IMR-90 (cell line): ENCODE results near the gene PPP3CA. TPM values are rescaled to one million over a fixed set of nuclear protein-coding genes. Genes with fewer than 3 reads are reported as not detected.

Source experiments
- ATAC-seq: fragments of 200-7000 bp; cut with Tn5 transposase; 2 replicates; pipeline ENCODE4 v1.9.1; 2020; ENCODE audit warnings: low read depth, mild to moderate bottlenecking, moderate library complexity
- BruUV-seq: library from RNA; stranded (reverse); fragments of 400-500 nt; replicated peaks from 2 replicates; lab custom pipeline; 2021; lab: Mats Ljungman, UMichigan
- CTCF ChIA-PET: fragments of 300-600 bp; formaldehyde crosslinking; extraction: SDS; loops from one replicate; lab custom pipeline; 2021; ENCODE audit warnings: antibody characterized with exemption; lab: Yijun Ruan, JAX
- POLR2A ChIA-PET: fragments of 300-600 bp; sonication (Branson Sonifier 250); formaldehyde crosslinking; loops from one replicate; lab custom pipeline; 2022; ENCODE audit warnings: antibody characterized with exemption; ENCODE audit not compliant: unreplicated experiment; lab: Charles Lee
- DNase-seq: peaks from one replicate; pipeline ENCODE4 v3.0.0; 2013
- H2AFZ ChIP-seq: replicated peaks from 2 replicates; pipeline ENCODE3; 2013; ENCODE audit warnings: low read length, mild to moderate bottlenecking; ENCODE audit not compliant: poor library complexity
- H2AK5ac ChIP-seq: 2 replicates; pipeline ENCODE4 v1.6.1; 2013; ENCODE audit warnings: low read depth, low read length, inconsistent platforms
- H2AK9ac ChIP-seq: replicated peaks from 2 replicates; pipeline ENCODE3; 2013; ENCODE audit warnings: mild to moderate bottlenecking, low read depth, low read length, moderate library complexity; ENCODE audit not compliant: poor library complexity
- H2BK120ac ChIP-seq: 2 replicates; pipeline ENCODE4 v1.6.1; 2013; ENCODE audit warnings: low read depth, low read length, inconsistent platforms
- H2BK15ac ChIP-seq: 3 replicates; pipeline ENCODE4 v1.6.1; 2013; ENCODE audit warnings: low read depth, low read length, inconsistent platforms
- H2BK20ac ChIP-seq: 2 replicates; pipeline ENCODE4 v1.6.1; 2013; ENCODE audit warnings: low read depth, mild to moderate bottlenecking, inconsistent platforms, low read length, moderate library complexity
- H2BK5ac ChIP-seq: 2 replicates; pipeline ENCODE4 v1.6.1; 2013; ENCODE audit warnings: mild to moderate bottlenecking, low read depth, low read length, inconsistent platforms; ENCODE audit not compliant: poor library complexity, severe bottlenecking
- H3K14ac ChIP-seq: replicated peaks from 2 replicates; pipeline ENCODE4 v1.6.1; 2013; ENCODE audit warnings: low read depth, low read length, inconsistent platforms
- H3K18ac ChIP-seq: 2 replicates; pipeline ENCODE4 v1.6.1; 2013; ENCODE audit warnings: low read depth, low read length, control low read depth
- H3K23ac ChIP-seq: 2 replicates; pipeline ENCODE4 v1.6.1; 2013; ENCODE audit warnings: low read depth, low read length, inconsistent platforms
- H3K27ac ChIP-seq: 2 replicates; pipeline ENCODE4 v1.5.1; 2013; ENCODE audit warnings: mild to moderate bottlenecking, control low read depth, low read length; ENCODE audit not compliant: insufficient read depth
- H3K27me3 ChIP-seq: 2 replicates; pipeline ENCODE4 v1.6.1; 2013; ENCODE audit warnings: low read length; ENCODE audit not compliant: control insufficient read depth, insufficient read depth
- H3K36me3 ChIP-seq: 2 replicates; pipeline ENCODE4 v1.6.1; 2013; ENCODE audit warnings: low read length, mixed read lengths; ENCODE audit not compliant: control insufficient read depth, insufficient read depth
- H3K4ac ChIP-seq: 2 replicates; pipeline ENCODE4 v1.6.1; 2013; ENCODE audit warnings: low read depth, low read length, inconsistent platforms
- H3K4me1 ChIP-seq: 2 replicates; pipeline ENCODE4 v1.6.1; 2013; ENCODE audit warnings: low read length, mixed read lengths; ENCODE audit not compliant: control insufficient read depth, insufficient read depth
- H3K4me2 ChIP-seq: 2 replicates; pipeline ENCODE4 v1.6.1; 2013; ENCODE audit warnings: low read depth, mild to moderate bottlenecking, control low read depth, low read length, moderate library complexity
- H3K4me3 ChIP-seq: 2 replicates; pipeline ENCODE4 v1.5.1; 2013; ENCODE audit warnings: low read depth, mild to moderate bottlenecking, control low read depth, low read length, moderate library complexity; ENCODE audit not compliant: insufficient read depth
- H3K56ac ChIP-seq: 2 replicates; pipeline ENCODE4 v1.6.1; 2013; ENCODE audit warnings: low read length, inconsistent platforms; ENCODE audit not compliant: insufficient read depth; ENCODE audit errors: extremely low read depth
- H3K79me1 ChIP-seq, 2 experiments: 2 replicates each; pipeline ENCODE4 v1.6.1; 2013; ENCODE audit warnings: low read length in 2 of 2, inconsistent platforms in 1 of 2, low read depth in 1 of 2
- H3K9ac ChIP-seq: 2 replicates; pipeline ENCODE4 v1.6.1; 2013; ENCODE audit warnings: low read depth, low read length, control low read depth
- H3K9me1 ChIP-seq: 2 replicates; pipeline ENCODE4 v1.6.1; 2013; ENCODE audit warnings: low read length, inconsistent platforms; ENCODE audit not compliant: insufficient read depth
- H3K9me3 ChIP-seq: 2 replicates; pipeline ENCODE4 v1.6.1; 2013; ENCODE audit warnings: low read length; ENCODE audit not compliant: control insufficient read depth, insufficient read depth
- H4K20me1 ChIP-seq: 2 replicates; pipeline ENCODE4 v1.6.1; 2013; ENCODE audit warnings: low read length, inconsistent platforms; ENCODE audit not compliant: insufficient read depth
- H4K5ac ChIP-seq: 2 replicates; pipeline ENCODE4 v1.6.1; 2013; ENCODE audit warnings: mild to moderate bottlenecking, low read depth, low read length, control low read depth
- H4K8ac ChIP-seq, 2 experiments: 2 replicates each; pipeline ENCODE4 v1.6.1; 2013; ENCODE audit warnings: low read depth in 2 of 2, low read length in 2 of 2, control low read depth in 1 of 2, inconsistent platforms in 1 of 2
- H4K91ac ChIP-seq: 2 replicates; pipeline ENCODE4 v1.6.1; 2013; ENCODE audit warnings: low read depth, low read length, inconsistent platforms; ENCODE audit not compliant: insufficient read depth
- BHLHE40 ChIP-seq: fragments of 150-350 bp; IDR thresholded peaks from 2 replicates; pipeline ENCODE4 v1.6.1; 2016; ENCODE audit warnings: mild to moderate bottlenecking, low read depth, low read length
- CEBPB ChIP-seq: IDR thresholded peaks from 2 replicates; pipeline ENCODE4 v1.6.1; 2012; ENCODE audit warnings: low read depth, low read length, improper control_type of control experiment
- CTCF ChIP-seq: conservative IDR thresholded peaks from 2 replicates; pipeline ENCODE4 v1.5.1; 2012; ENCODE audit warnings: mild to moderate bottlenecking, low read depth, low read length, improper control_type of control experiment
- ELK1 ChIP-seq: fragments of 150-350 bp; IDR thresholded peaks from 2 replicates; pipeline ENCODE4 v1.6.1; 2016; ENCODE audit warnings: low read depth, mild to moderate bottlenecking, low read length, moderate library complexity, borderline replicate concordance
- FOS ChIP-seq: fragments of 150-350 bp; IDR thresholded peaks from 2 replicates; pipeline ENCODE4 v1.6.1; 2016; ENCODE audit warnings: low read depth, low read length
- NFE2L2 ChIP-seq: fragments of 150-350 bp; IDR thresholded peaks from 2 replicates; pipeline ENCODE4 v1.6.1; 2016; ENCODE audit warnings: low read depth, mild to moderate bottlenecking, low read length
- POLR2A ChIP-seq: IDR thresholded peaks from 2 replicates; pipeline ENCODE4 v1.6.1; 2012; ENCODE audit warnings: mild to moderate bottlenecking, low read depth, low read length
- RFX5 ChIP-seq: IDR thresholded peaks from 2 replicates; pipeline ENCODE4 v1.8.0; 2012; ENCODE audit warnings: low read depth, mild to moderate bottlenecking, low read length, moderate library complexity
- SMC3 ChIP-seq: fragments of 150-350 bp; IDR thresholded peaks from 2 replicates; pipeline ENCODE4 v1.6.1; 2016; ENCODE audit warnings: low read depth, mild to moderate bottlenecking, antibody characterized with exemption, low read length, moderate library complexity
- WGBS, 2 experiments: methylation state at CpG; one replicate each; pipeline versions ENCODE4 v1.1.5 to v1.1.7; 2013; ENCODE audit warnings: missing lambda C conversion rate in 2 of 2; ENCODE audit not compliant: insufficient read length in 1 of 2; ENCODE audit errors: extremely low coverage in 2 of 2; 5-methylcytosine and 5-hydroxymethylcytosine counted together
- dilution Hi-C: fragments of 300-500 bp; cut with HindIII; formaldehyde crosslinking; loops from one replicate; pipeline ENCODE4 v1.14.3; 2018; ENCODE audit warnings: low sequenced_read_pairs; ENCODE audit not compliant: unreplicated experiment
- in situ Hi-C: fragments of 300-500 bp; cut with MboI; formaldehyde crosslinking; loops from 3 replicates; pipeline ENCODE4 v1.14.3; 2019; ENCODE audit warnings: low sequenced_read_pairs, inconsistent platforms, mixed read lengths
- intact Hi-C: fragments of 100-400 bp; cut with micrococcal nuclease; formaldehyde crosslinking; loops from 2 replicates; pipeline ENCODE4 v1.10.0; 2022
- polyA plus RNA-seq, 3 experiments: library from polyadenylated mRNA; depleted of rRNA; stranded (reverse); fragments of >200 nt; gene quantifications; 2 replicates each; pipeline ENCODE4 v1.2.3, GENCODE V29; 2012; ENCODE audit warnings: low replicate concordance in 1 of 3
- total RNA-seq: library from RNA; depleted of rRNA; stranded (reverse); fragments of >200 nt; gene quantifications from 2 replicates; pipeline ENCODE4 v1.2.3, GENCODE V29; 2012

Gene PPP3CA
- total and polyA plus RNA-seq, 2 of the 4 experiments (the other 2 are of a cell fraction): 14.5 to 48.6 TPM

GRCh38 chr4:101288365-101289145 lies 58.8 kb downstream of the PPP3CA start:
- no peak overlapping the region for H4K8ac ChIP-seq
- peaks cover 5% of the 10 kb centered on the region for H3K4me1 ChIP-seq
- no peak overlapping the region for H2BK120ac ChIP-seq
- peaks cover 48 to 59% of the 10 kb centered on the region in 2 experiments for H3K79me1 ChIP-seq
- H3K23ac ChIP-seq: no peak overlapping the region
- H3K4ac ChIP-seq: no peak overlapping the region
- no peak overlapping the region for H2AK5ac ChIP-seq
- H2BK5ac ChIP-seq: no peak overlapping the region
- no peaks in the 10 kb centered on the region for H3K9me3 ChIP-seq
- DNase-seq (peak; percentile 32), ATAC-seq (peak; percentile 27; the same call in 1 of the 2 replicates)
- peaks cover 34% of the 10 kb centered on the region for H4K20me1 ChIP-seq
- H2BK15ac ChIP-seq: no peak overlapping the region
- peaks cover 15% of the 10 kb centered on the region for H3K9me1 ChIP-seq
- no peak overlapping the region for H3K27ac ChIP-seq
- no peak overlapping the region for H2BK20ac ChIP-seq
- BruUV-seq: no TSS peak
- H2AK9ac ChIP-seq: no peak overlapping the region
- no peaks in the 10 kb centered on the region for H3K36me3 ChIP-seq
- TF ChIP-seq CEBPB: no peak
- TF ChIP-seq POLR2A: no peak
- no peak for TF ChIP-seq FOS
- no peak for TF ChIP-seq NFE2L2
- TF ChIP-seq RFX5: no peak
- no peak for TF ChIP-seq SMC3
- no peak for TF ChIP-seq ELK1
- no peak for TF ChIP-seq CTCF
- TF ChIP-seq BHLHE40: no peak
- ChIA-PET CTCF (no interaction called here), POLR2A (no interaction called here)
- H2AFZ ChIP-seq: no peak overlapping the region
- 0 out of 2 replicates have a peak overlapping the region, but pooled peaks have one; percentile 5 for H3K14ac ChIP-seq
- H3K4me2 ChIP-seq: peak overlapping the region; percentile 22; the same call in 1 of the 2 replicates
- H4K91ac ChIP-seq: no peak overlapping the region
- no peak overlapping the region for H3K9ac ChIP-seq
- no peak overlapping the region for H4K5ac ChIP-seq
- H3K27me3 ChIP-seq: no peaks in the 10 kb centered on the region
- 100% methylated on average over 2 of the region's 6 CpGs; no CpG with 5 or more reads in 1 of the 2 experiments for WGBS, 2 experiments
- H3K18ac ChIP-seq: peak overlapping the region; percentile 62; the same call in 1 of the 2 replicates
- dilution Hi-C loops: no loop called here
- in situ Hi-C loops: no loop called here
- H3K4me3 ChIP-seq: no peak overlapping the region
- no peak overlapping the region for H3K56ac ChIP-seq
- intact Hi-C loops: no loop called here
